Measurements from ENCODE around the gene SPANXN5.
"Not testable (repeated sequence)": the region's sequence is repeated elsewhere in the genome, so short reads cannot be mapped to it uniquely, and the experiment has no call there.

The SPANXN5 gene, protein sequence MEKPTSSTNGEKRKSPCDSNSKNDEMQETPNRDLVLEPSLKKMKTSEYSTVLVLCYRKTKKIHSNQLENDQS

GRCh38 chrX:52797327-52797726 is at the start of gene SPANXN5:
TSS of gene SPANXN5 (minus strand) at chrX:52797427. CDS start at chrX:52797348, 79 bp downstream.
- not testable (repeated sequence) for H3K27ac Mint-ChIP-seq; H3K9me3 Mint-ChIP-seq; H3K36me3 Mint-ChIP-seq (ENCODE audit: low read depth); H3K4me3 Mint-ChIP-seq; H3K4me1 Mint-ChIP-seq (ENCODE audit: low read depth); DNase-seq
- peaks cover 47% of the 10 kb centered on the region for H3K27me3 Mint-ChIP-seq

GRCh38 chrX:52843619-52844018 is 46.4 kb upstream of the SPANXN5 start:
- DNase-seq, H3K9me3 Mint-ChIP-seq: not testable (repeated sequence)

DNA sequence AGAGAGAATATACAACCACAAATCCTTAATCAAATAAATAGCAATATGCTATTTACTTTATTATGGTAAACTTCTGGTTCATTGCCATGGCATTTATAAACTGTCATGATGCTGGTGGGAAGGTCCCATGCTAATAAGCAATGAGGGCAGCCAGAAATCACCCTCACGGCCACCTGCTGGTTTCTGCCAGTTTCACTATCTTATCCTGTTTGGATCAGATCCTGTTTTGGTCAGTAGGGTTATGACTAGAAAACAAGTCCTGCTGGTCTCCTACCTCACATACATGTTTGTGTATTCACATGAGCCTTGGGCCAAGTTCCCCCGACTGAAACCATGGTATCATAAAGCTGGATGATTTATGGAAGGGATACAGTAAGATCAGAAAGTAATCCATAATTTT is 41.9 kb upstream of the SPANXN5 start:
- Mint-ChIP-seq H3K4me3 (no peak overlapping the region), H3K9me3 (no peaks in the 10 kb centered on the region), H3K27ac (no peak overlapping the region), H3K4me1 (ENCODE audit: low read depth) (no peaks in the 10 kb centered on the region), H3K36me3 (ENCODE audit: low read depth) (no peaks in the 10 kb centered on the region), H3K27me3 (peaks cover 53% of the 10 kb centered on the region)
- no peak for DNase-seq

More at GRCh38 chrX:52843619-52844018, 46.4 kb upstream of the SPANXN5 start:
- H3K27ac Mint-ChIP-seq; H3K36me3 Mint-ChIP-seq (ENCODE audit: low read depth); H3K4me1 Mint-ChIP-seq (ENCODE audit: low read depth); H3K4me3 Mint-ChIP-seq: not testable (repeated sequence)
- H3K27me3 Mint-ChIP-seq: peaks cover 68% of the 10 kb centered on the region

DNA sequence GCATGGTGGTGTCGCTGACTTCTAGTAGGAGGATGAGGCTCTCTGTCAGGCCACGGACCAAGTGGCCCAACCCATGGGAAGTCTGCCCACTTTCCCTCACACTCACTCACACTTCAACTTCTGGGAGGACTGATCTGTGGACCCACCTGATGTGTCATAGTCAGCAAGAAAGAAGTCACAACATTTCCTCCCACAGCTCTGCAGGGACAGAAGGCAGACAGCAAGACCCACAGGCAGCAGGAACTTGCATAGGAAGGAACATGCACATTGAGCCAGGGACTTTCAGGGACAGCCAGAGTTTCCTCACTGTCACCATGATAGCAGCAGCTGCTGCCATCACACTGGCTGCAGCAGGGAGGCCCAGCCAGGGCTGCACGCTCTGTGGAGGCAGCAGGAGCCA is 33.3 kb upstream of the SPANXN5 start:
- Mint-ChIP-seq H3K27ac (no peak overlapping the region), H3K36me3 (ENCODE audit: low read depth) (no peaks in the 10 kb centered on the region), H3K9me3 (no peaks in the 10 kb centered on the region), H3K4me1 (ENCODE audit: low read depth) (no peaks in the 10 kb centered on the region), H3K27me3 (peaks cover 60% of the 10 kb centered on the region), H3K4me3 (no peak overlapping the region)
- DNase-seq: no peak

DNA sequence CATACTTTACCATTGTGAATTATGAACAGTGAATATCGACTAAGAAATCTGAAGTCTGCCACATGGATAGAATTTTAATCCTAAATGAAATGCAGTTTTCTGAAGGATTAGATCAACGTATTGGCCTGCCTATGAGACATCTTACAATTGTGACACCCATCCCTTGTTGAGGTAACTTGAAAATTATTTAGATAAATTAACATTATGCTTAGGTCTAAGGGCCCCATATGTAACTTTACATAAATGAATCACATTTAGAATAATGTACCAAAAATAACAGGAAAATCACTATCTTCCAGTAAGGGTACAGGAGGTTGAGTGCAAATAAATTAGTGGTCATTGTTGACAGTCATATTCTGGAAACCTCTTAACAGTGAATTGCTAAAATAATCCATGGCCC is 27.4 kb upstream of the SPANXN5 start:
- Mint-ChIP-seq H3K4me1 (ENCODE audit: low read depth) (no peaks in the 10 kb centered on the region), H3K27me3 (peaks cover 57% of the 10 kb centered on the region), H3K36me3 (ENCODE audit: low read depth) (no peaks in the 10 kb centered on the region), H3K4me3 (no peak overlapping the region), H3K9me3 (no peaks in the 10 kb centered on the region), H3K27ac (no peak overlapping the region)
- no peak for DNase-seq

DNA sequence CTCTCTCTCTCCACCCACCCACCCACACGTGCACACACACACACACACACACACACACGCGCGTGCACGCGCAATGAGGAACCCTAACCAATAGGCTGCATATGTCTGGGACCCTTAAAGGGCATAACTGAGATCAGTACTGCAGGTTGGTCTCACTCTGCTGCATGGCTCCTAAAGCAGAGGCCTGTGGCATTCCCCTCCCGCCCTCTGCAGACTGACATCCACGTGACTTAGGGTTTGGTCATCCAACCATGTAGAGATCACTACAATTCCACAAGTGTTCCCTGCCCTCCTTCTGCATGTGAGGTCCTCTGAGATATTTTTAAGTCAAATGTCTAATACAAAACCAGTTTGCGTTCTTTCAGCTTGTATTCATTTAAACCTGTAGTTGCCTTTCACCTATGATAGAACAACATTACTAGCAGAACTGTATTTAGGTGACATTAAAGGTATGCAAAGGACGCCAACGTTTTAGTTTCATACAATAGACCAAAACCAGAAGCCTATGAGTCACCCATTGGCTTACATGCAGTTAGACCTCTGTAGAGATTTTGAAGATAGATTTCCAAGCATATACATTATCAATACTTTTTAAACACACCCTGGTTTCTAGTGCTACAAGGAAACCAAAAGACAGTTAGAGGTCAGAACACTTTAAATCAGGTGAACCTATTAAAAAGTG is 24.0 kb upstream of the SPANXN5 start:
- H3K27ac Mint-ChIP-seq: no peak overlapping the region
- peaks cover 69% of the 10 kb centered on the region for H3K27me3 Mint-ChIP-seq
- H3K4me1 Mint-ChIP-seq (ENCODE audit: low read depth): no peaks in the 10 kb centered on the region
- no peak for DNase-seq
- no peaks in the 10 kb centered on the region for H3K36me3 Mint-ChIP-seq (ENCODE audit: low read depth)
- no peaks in the 10 kb centered on the region for H3K9me3 Mint-ChIP-seq
- H3K4me3 Mint-ChIP-seq: no peak overlapping the region

DNA sequence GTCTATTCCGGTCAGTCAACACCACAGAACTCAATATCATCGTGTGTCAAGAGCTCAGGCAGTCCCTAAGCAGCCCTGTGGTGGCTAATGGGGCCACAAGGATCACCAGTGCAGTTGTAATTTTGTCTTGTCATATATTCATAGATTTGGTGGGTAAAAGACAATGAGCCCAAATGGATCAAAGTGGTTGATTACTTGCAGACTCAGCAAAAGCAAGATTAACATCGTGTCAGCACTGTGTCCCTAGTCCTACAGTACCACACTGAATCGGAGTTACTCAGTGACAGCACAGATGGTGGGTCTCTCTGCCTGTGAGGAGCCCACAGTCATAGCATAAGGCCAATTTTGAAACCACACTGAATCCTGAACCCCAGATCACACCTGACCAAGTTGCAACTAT is 22.6 kb upstream of the SPANXN5 start:
- Mint-ChIP-seq H3K9me3 (no peaks in the 10 kb centered on the region), H3K36me3 (ENCODE audit: low read depth) (no peaks in the 10 kb centered on the region), H3K4me1 (ENCODE audit: low read depth) (no peaks in the 10 kb centered on the region), H3K27me3 (peaks cover 77% of the 10 kb centered on the region), H3K4me3 (no peak overlapping the region), H3K27ac (no peak overlapping the region)
- DNase-seq: no peak

GRCh38 chrX:52811065-52811625 is 13.9 kb upstream of the SPANXN5 start, which contains the start of gene XAGE5:
TSS of gene XAGE5 (plus strand) at chrX:52811287. CDS start at chrX:52812567, 1,280 bp downstream.
- DNase-seq: no peak
- H3K4me1 Mint-ChIP-seq (ENCODE audit: low read depth): no peaks in the 10 kb centered on the region
- H3K36me3 Mint-ChIP-seq (ENCODE audit: low read depth): no peaks in the 10 kb centered on the region

GRCh38 chrX:52804876-52805275 is 7.6 kb upstream of the SPANXN5 start:
- H3K4me1 Mint-ChIP-seq (ENCODE audit: low read depth); H3K9me3 Mint-ChIP-seq; H3K36me3 Mint-ChIP-seq (ENCODE audit: low read depth); DNase-seq; H3K4me3 Mint-ChIP-seq; H3K27ac Mint-ChIP-seq: not testable (repeated sequence)
- peaks cover 42% of the 10 kb centered on the region for H3K27me3 Mint-ChIP-seq

More at GRCh38 chrX:52811065-52811625, 13.9 kb upstream of the SPANXN5 start, which contains the start of gene XAGE5:
- no peak within 1 kb of the TSS for H3K4me3 Mint-ChIP-seq
- H3K9me3 Mint-ChIP-seq: no peaks in the 10 kb centered on the region
- H3K27me3 Mint-ChIP-seq: peaks cover 70% of the 10 kb centered on the region
- H3K27ac Mint-ChIP-seq: no peak within 1 kb of the TSS

GRCh38 chrX:52773504-52773903 is 23.7 kb downstream of the SPANXN5 start:
- not testable (repeated sequence) for H3K27me3 Mint-ChIP-seq; H3K9me3 Mint-ChIP-seq; H3K36me3 Mint-ChIP-seq (ENCODE audit: low read depth); DNase-seq; H3K27ac Mint-ChIP-seq; H3K4me3 Mint-ChIP-seq; H3K4me1 Mint-ChIP-seq (ENCODE audit: low read depth)

- H3K4me3 Mint-ChIP-seq; H3K36me3 Mint-ChIP-seq (ENCODE audit: low read depth); H3K27me3 Mint-ChIP-seq; H3K9me3 Mint-ChIP-seq; H3K4me1 Mint-ChIP-seq (ENCODE audit: low read depth); DNase-seq; H3K27ac Mint-ChIP-seq: not testable (repeated sequence)
These were observed 31.2 kb downstream of the SPANXN5 start for GRCh38 chrX:52765983-52766382.

- not testable (repeated sequence) for H3K36me3 Mint-ChIP-seq (ENCODE audit: low read depth); H3K27ac Mint-ChIP-seq; H3K4me3 Mint-ChIP-seq; H3K9me3 Mint-ChIP-seq; H3K4me1 Mint-ChIP-seq (ENCODE audit: low read depth); H3K27me3 Mint-ChIP-seq; DNase-seq
These were observed 46.3 kb downstream of the SPANXN5 start, which contains the start of gene SSX2B for GRCh38 chrX:52750952-52751351. TSS of gene SSX2B (plus strand) at chrX:52751252. CDS start at chrX:52752681, 1,429 bp downstream.

Measured in activated T-cell treated with anti-CD3 and anti-CD28 coated beads, Interleukin-2, amount 50 U/mL, for 24 hours (primary cell).